HCT116 (cell line): ENCODE results near the gene PBX1. TPM values are rescaled to one million over a fixed set of nuclear protein-coding genes. Genes with fewer than 3 reads are reported as not detected.

Experiments used
- ATAC-seq: fragments of 200-7000 bp; cut with Tn5 transposase; 2 replicates; pipeline ENCODE4 v1.9.1; 2020; ENCODE audit warnings: mild to moderate bottlenecking, moderate library complexity
- BruUV-seq: library from RNA; stranded (reverse); fragments of 400-500 nt; replicated peaks from 2 replicates; lab custom pipeline; 2021; lab: Mats Ljungman, UMichigan
- CTCF ChIA-PET: fragments of 300-600 bp; sonication (Branson Sonifier 250); formaldehyde crosslinking; loops from one replicate; lab custom pipeline; 2021; ENCODE audit warnings: antibody characterized with exemption; lab: Charles Lee
- POLR2A ChIA-PET: fragments of 300-600, 350-600 bp; sonication (Branson Sonifier 250); formaldehyde crosslinking; loops from one replicate; lab custom pipeline; 2021; ENCODE audit warnings: antibody characterized with exemption; lab: Charles Lee
- RAD21 ChIA-PET, 2 experiments: fragments of 300-600 bp; sonication (Branson Sonifier 250); formaldehyde crosslinking; loops; one replicate each; lab custom pipeline; 2023; ENCODE audit warnings: low total read pairs in 2 of 2; ENCODE audit not compliant: uncharacterized antibody in 2 of 2, unreplicated experiment in 2 of 2, low non-redundant PET in 1 of 2; lab: Charles Lee
- DNase-seq: peaks from one replicate; pipeline ENCODE4 v3.0.0-alpha.2; 2010; ENCODE audit warnings: low read depth, low spot score
- H2AFZ ChIP-seq: fragments of 200-600 bp; shearing (Covaris generic), sonication (generic); 2 replicates; pipeline ENCODE4 v1.6.1; 2017; ENCODE audit warnings: low read depth, mixed run types, mixed read lengths, antibody characterized with exemption, low read length; ENCODE audit not compliant: poor library complexity, severe bottlenecking
- H3K27ac ChIP-seq: 2 replicates; pipeline ENCODE4 v1.5.1; 2012; ENCODE audit warnings: low read depth, low read length
- H3K27me3 ChIP-seq: fragments of 200-600 bp; sonication (generic); 2 replicates; pipeline ENCODE4 v1.6.1; 2016; ENCODE audit warnings: mixed run types, low read length, mixed read lengths; ENCODE audit not compliant: insufficient read depth
- H3K36me3 ChIP-seq, 2 experiments: fragments of 200-500 bp in 1 of 2; fragments of 200-600 bp in 1 of 2; sonication (Bioruptor generic) in 1 of 2; sonication (generic) in 1 of 2; 2 replicates each; pipeline versions ENCODE4 v1.5.1 to v1.6.1; 2014 to 2016; ENCODE audit warnings: low read length in 2 of 2, inconsistent platforms in 1 of 2, mixed read lengths in 1 of 2, mixed run types in 1 of 2; ENCODE audit not compliant: insufficient read depth in 2 of 2, control insufficient read depth in 1 of 2
- H3K4me1 ChIP-seq, 2 experiments: fragments of 200-600 bp in 1 of 2; sonication (generic) in 1 of 2; 2 replicates each; pipeline versions ENCODE4 v1.5.1 to v1.6.1; 2012 to 2017; ENCODE audit warnings: low read length in 2 of 2, inconsistent platforms in 1 of 2, mild to moderate bottlenecking in 1 of 2, mixed read lengths in 1 of 2, mixed run types in 1 of 2, moderate library complexity in 1 of 2; ENCODE audit not compliant: insufficient read depth in 2 of 2, control insufficient read depth in 1 of 2
- H3K4me2 ChIP-seq: fragments of 200-600 bp; sonication (generic); 2 replicates; pipeline ENCODE4 v1.6.1; 2017; ENCODE audit warnings: mixed run types, low read length, mixed read lengths
- H3K4me3 ChIP-seq, 2 experiments: fragments of 200-600 bp in 1 of 2; sonication (generic) in 1 of 2; replicated peaks in 1 of 2; 2 replicates each; pipeline ENCODE4 v1.5.1; 2011 to 2016; ENCODE audit warnings: low read length in 2 of 2, control low read depth in 1 of 2, low read depth in 1 of 2, mild to moderate bottlenecking in 1 of 2, mixed read lengths in 1 of 2, mixed run types in 1 of 2
- H3K79me2 ChIP-seq: fragments of 200-600 bp; sonication (generic); 2 replicates; pipeline ENCODE4 v1.6.1; 2017; ENCODE audit warnings: mild to moderate bottlenecking, mixed run types, low read length, moderate library complexity, mixed read lengths; ENCODE audit not compliant: insufficient read depth
- H3K9ac ChIP-seq: fragments of 200-600 bp; sonication (generic); 2 replicates; pipeline ENCODE4 v1.6.1; 2016; ENCODE audit warnings: low read length, mixed read lengths
- H3K9me2 ChIP-seq: fragments of 200-600 bp; sonication (generic), shearing (Covaris generic); 2 replicates; pipeline ENCODE4 v1.6.1; 2017; ENCODE audit warnings: mixed run types, mild to moderate bottlenecking, moderate library complexity; ENCODE audit not compliant: insufficient read depth
- H3K9me3 ChIP-seq, 2 experiments: fragments of 200-500 bp in 1 of 2; fragments of 200-600 bp in 1 of 2; sonication (Bioruptor generic) in 1 of 2; sonication (generic) in 1 of 2; 2 replicates each; pipeline ENCODE4 v1.6.1; 2014 to 2017; ENCODE audit warnings: low read length in 2 of 2, mixed read lengths in 2 of 2, inconsistent platforms in 1 of 2, low read depth in 1 of 2, mild to moderate bottlenecking in 1 of 2, mixed run types in 1 of 2, moderate library complexity in 1 of 2; ENCODE audit not compliant: control insufficient read depth in 1 of 2, insufficient read depth in 1 of 2
- H4K20me1 ChIP-seq: fragments of 200-600 bp; sonication (generic), shearing (Covaris generic); 2 replicates; pipeline ENCODE4 v1.6.1; 2017; ENCODE audit warnings: mixed run types, mild to moderate bottlenecking, moderate library complexity; ENCODE audit not compliant: insufficient read depth
- ATF3 ChIP-seq: IDR thresholded peaks from 2 replicates; pipeline ENCODE4 v1.6.1; 2012
- CBX3 ChIP-seq: IDR thresholded peaks from 2 replicates; pipeline ENCODE4 v1.6.1; 2012; ENCODE audit warnings: low read depth
- CTCF ChIP-seq, 3 experiments: fragments of 200-600 bp in 1 of 3; sonication (generic) in 1 of 3; IDR thresholded peaks in 2 of 3; conservative IDR thresholded peaks in 1 of 3; 2 replicates each; pipeline ENCODE4 v1.5.1; 2012 to 2017; ENCODE audit warnings: low read depth in 2 of 3, low read length in 2 of 3, antibody characterized with exemption in 1 of 3, borderline replicate concordance in 1 of 3, control low read depth in 1 of 3, mild to moderate bottlenecking in 1 of 3, mixed read lengths in 1 of 3, mixed run types in 1 of 3, moderate library complexity in 1 of 3; ENCODE audit not compliant: insufficient read depth in 1 of 3
- EZH2phosphoT487 ChIP-seq: fragments of 200-600 bp; IDR thresholded peaks from 2 replicates; pipeline ENCODE4 v1.6.1; 2018; ENCODE audit warnings: antibody characterized with exemption, borderline replicate concordance
- FOSL1 ChIP-seq: IDR thresholded peaks from 2 replicates; pipeline ENCODE4 v1.6.1; 2012; ENCODE audit warnings: low read depth
- JUND ChIP-seq: IDR thresholded peaks from 2 replicates; pipeline ENCODE4 v1.6.1; 2012
- POLR2A ChIP-seq: IDR thresholded peaks from 2 replicates; pipeline ENCODE4 v1.7.0; 2011; ENCODE audit warnings: borderline replicate concordance; ENCODE audit not compliant: insufficient read depth, insufficient read length; ENCODE audit errors: extremely low read depth
- POLR2AphosphoS5 ChIP-seq: IDR thresholded peaks from 2 replicates; pipeline ENCODE4 v1.6.1; 2011; ENCODE audit warnings: mild to moderate bottlenecking, low read depth, low read length, moderate library complexity
- RAD21 ChIP-seq: IDR thresholded peaks from 2 replicates; pipeline ENCODE4 v1.6.1; 2012; ENCODE audit warnings: low read depth, mild to moderate bottlenecking
- REST ChIP-seq: IDR thresholded peaks from 2 replicates; pipeline ENCODE4 v1.6.1; 2012; ENCODE audit warnings: low read depth
- SRF ChIP-seq: IDR thresholded peaks from 2 replicates; pipeline ENCODE4 v1.6.1; 2012; ENCODE audit warnings: low read depth
- ZFX ChIP-seq: fragments of 450-650 bp; IDR thresholded peaks from 2 replicates; pipeline ENCODE4 v1.6.1; 2017
- ZNF274 ChIP-seq: fragments of 200-500 bp; sonication (Bioruptor generic); IDR thresholded peaks from 2 replicates; pipeline ENCODE4 v1.6.1; 2014; ENCODE audit warnings: mild to moderate bottlenecking, low read depth, low read length, inconsistent platforms
- intact Hi-C: fragments of 100-400 bp; cut with micrococcal nuclease; formaldehyde crosslinking; loops from 2 replicates; pipeline ENCODE4 v1.10.0; 2022
- total RNA-seq: library from RNA; stranded (reverse); gene quantifications from one replicate; pipeline ENCODE4 v1.2.1, GENCODE V29; 2021; ENCODE audit not compliant: unreplicated experiment

The PBX1 gene
- total RNA-seq, 1 experiment from 2014 or later: 29.6 TPM

- no peak overlapping the region for H3K4me3 ChIP-seq
- ATAC-seq (no peak), DNase-seq (no peak)
- POLR2A ChIA-PET: no interaction called here
- no peaks in the 10 kb centered on the region for H3K9me2 ChIP-seq
- no peak overlapping the region for H3K27ac ChIP-seq
- intact Hi-C loops: no loop called here
- H3K9ac ChIP-seq: no peak overlapping the region
- H3K9me3 ChIP-seq: no peaks in the 10 kb centered on the region
- H4K20me1 ChIP-seq: no peaks in the 10 kb centered on the region
- no peak overlapping the region for H2AFZ ChIP-seq
- TF ChIP-seq EZH2phosphoT487 (no peak), ZNF274 (no peak), ZFX (no peak), SRF (no peak), POLR2AphosphoS5 (no peak), CBX3 (no peak), JUND (no peak), FOSL1 (no peak), ATF3 (no peak), CTCF (IDR thresholded peaks at IDR 0.05 in 2 of 3, conservative IDR thresholded peaks at IDR 0.05 in 1 of 3; ENCODE audit: borderline replicate concordance in 1 of 3, insufficient read depth in 1 of 3, low read depth in 2 of 3, low read length in 2 of 3) (no peak), REST (no peak), RAD21 (no peak), POLR2A (no peak)
- H3K4me1 ChIP-seq: no peaks in the 10 kb centered on the region
- BruUV-seq: no TSS peak
- no peak overlapping the region for H3K4me2 ChIP-seq
- no peaks in the 10 kb centered on the region for H3K36me3 ChIP-seq
- H3K27me3 ChIP-seq: no peaks in the 10 kb centered on the region
- no peaks in the 10 kb centered on the region for H3K79me2 ChIP-seq
- CTCF ChIA-PET: no interaction called here
- RAD21 ChIA-PET: no interaction called here
Observed at GRCh38 chr1:164693564-164694359, 134.8 kb downstream of the PBX1 start.
